PC-9 (cell line): ENCODE results near the gene TUBGCP2. TPM values are rescaled to one million over a fixed set of nuclear protein-coding genes. Genes with fewer than 3 reads are reported as not detected.

Experiments
- BruUV-seq: library from RNA; stranded (reverse); fragments of 400-500 nt; replicated peaks from 2 replicates; lab custom pipeline; 2021; lab: Mats Ljungman, UMichigan
- CTCF ChIA-PET: fragments of 300-600 bp; sonication (Branson Sonifier 250); formaldehyde crosslinking; loops from one replicate; lab custom pipeline; 2022; ENCODE audit warnings: antibody characterized with exemption; lab: Charles Lee
- POLR2A ChIA-PET: fragments of 300-600 bp; sonication (Branson Sonifier 250); formaldehyde crosslinking; loops from one replicate; lab custom pipeline; 2022; ENCODE audit warnings: antibody characterized with exemption; ENCODE audit not compliant: unreplicated experiment; lab: Charles Lee
- DNase-seq, 2 experiments: peaks; one replicate each; pipeline versions ENCODE4 v3.0.0 to v3.0.0-alpha.2; 2015 to 2022; ENCODE audit warnings: mixed read lengths in 1 of 2
- H2AFZ ChIP-seq: fragments of 200-600 bp; sonication (generic); 2 replicates; pipeline ENCODE4 v1.8.1; 2017; ENCODE audit warnings: antibody characterized with exemption
- H3F3A ChIP-seq: fragments of 200-600 bp; sonication (generic); 2 replicates; pipeline ENCODE4 v1.8.1; 2017; ENCODE audit warnings: antibody characterized with exemption, mild to moderate bottlenecking, low read depth; ENCODE audit not compliant: insufficient read depth
- H3K27ac ChIP-seq: fragments of 200-600 bp; sonication (generic); 2 replicates; pipeline ENCODE4 v1.6.1; 2016; ENCODE audit warnings: mixed run types
- H3K27me3 ChIP-seq: fragments of 200-600 bp; sonication (generic); 2 replicates; pipeline ENCODE4 v1.6.1; 2016; ENCODE audit warnings: low read depth, mixed run types; ENCODE audit not compliant: insufficient read depth
- H3K36me3 ChIP-seq: fragments of 200-600 bp; sonication (generic); 2 replicates; pipeline ENCODE4 v1.6.1; 2016; ENCODE audit warnings: low read depth, mixed run types
- H3K4me1 ChIP-seq: fragments of 200-600 bp; sonication (generic); replicated peaks from 2 replicates; pipeline ENCODE4 v1.6.1; 2016; ENCODE audit warnings: mixed run types; ENCODE audit not compliant: insufficient read depth
- H3K4me2 ChIP-seq: fragments of 200-600 bp; sonication (generic); 2 replicates; pipeline ENCODE4 v1.6.1; 2017; ENCODE audit warnings: mixed run types
- H3K4me3 ChIP-seq: fragments of 200-600 bp; sonication (generic); 2 replicates; pipeline ENCODE4 v1.6.1; 2016; ENCODE audit warnings: mixed run types
- H3K79me2 ChIP-seq: fragments of 200-600 bp; sonication (generic); 2 replicates; pipeline ENCODE4 v1.6.1; 2017; ENCODE audit warnings: low read depth, mixed run types
- H3K9me2 ChIP-seq: fragments of 200-600 bp; sonication (generic); 2 replicates; pipeline ENCODE4 v1.8.1; 2017; ENCODE audit warnings: mild to moderate bottlenecking; ENCODE audit not compliant: insufficient read depth
- H3K9me3 ChIP-seq: fragments of 200-600 bp; sonication (generic); 2 replicates; pipeline ENCODE4 v1.8.1; 2016; ENCODE audit warnings: low read depth; ENCODE audit not compliant: insufficient read depth
- H4K20me1 ChIP-seq: fragments of 200-600 bp; sonication (generic); 2 replicates; pipeline ENCODE4 v1.8.1; 2017; ENCODE audit not compliant: insufficient read depth
- EZH2 ChIP-seq: fragments of 200-600 bp; sonication (generic); IDR thresholded peaks from 2 replicates; pipeline ENCODE4 v1.8.0; 2017; ENCODE audit warnings: antibody characterized with exemption, low read depth
- intact Hi-C: fragments of 100-400 bp; cut with micrococcal nuclease; formaldehyde crosslinking; loops from one replicate; pipeline ENCODE4 v1.10.0; 2022; ENCODE audit not compliant: unreplicated experiment
- total RNA-seq: library from RNA; stranded (reverse); gene quantifications from 2 replicates; pipeline ENCODE4 v1.2.3, GENCODE V29; 2021
- TF ChIP-seq, protein P1 (sequence below): fragments of 200-600 bp; sonication (generic); conservative IDR thresholded peaks from 2 replicates; pipeline ENCODE4 v1.6.1; 2017; ENCODE audit warnings: mixed run types, antibody characterized with exemption, mild to moderate bottlenecking, moderate library complexity

The TUBGCP2 gene
- total RNA-seq, 1 experiment from 2014 or later = 52.8 TPM

DNA sequence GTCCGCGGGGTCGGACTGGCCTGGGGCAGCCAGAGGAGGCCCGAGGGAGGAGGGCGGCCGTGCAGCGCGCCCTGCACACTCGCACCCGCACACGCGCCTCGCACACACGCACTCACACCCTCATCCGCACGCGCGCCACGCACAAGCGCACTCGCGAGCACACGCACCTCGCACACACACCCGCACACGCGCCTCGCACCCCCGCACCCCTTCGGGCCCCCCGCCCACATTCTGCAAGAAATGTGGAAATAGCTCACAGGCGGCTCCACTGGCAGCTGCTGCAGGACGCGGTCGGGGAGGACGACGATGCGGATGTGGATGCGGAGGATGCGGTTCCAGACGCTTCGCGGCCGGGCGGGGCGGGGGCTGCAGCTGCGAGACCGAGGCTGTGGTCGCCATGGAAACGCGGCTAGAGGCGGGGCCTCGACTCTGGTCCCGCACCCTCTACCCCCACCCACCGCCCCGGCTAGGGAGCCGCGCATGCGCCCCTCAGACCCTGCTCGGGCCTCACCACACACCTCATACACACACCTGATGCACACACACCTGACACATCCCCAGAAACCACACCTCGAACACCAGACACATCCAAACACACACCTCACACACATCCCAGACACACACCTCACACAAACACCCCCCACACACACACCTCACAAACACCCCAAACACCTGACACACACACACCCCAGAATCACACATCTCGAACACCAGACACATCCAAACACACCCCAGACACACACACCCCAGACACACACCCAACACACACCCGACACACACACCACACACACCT lies 28.1 kb upstream of the TUBGCP2 start, which contains the start of gene CALY:
TSS of gene CALY (minus strand) at position 320 of the 793 bp plus-strand sequence. CDS start 7,907 bp downstream, outside the sequence.
- no peak within 1 kb of the TSS for H3K4me2 ChIP-seq
- intact Hi-C loops = no loop called here
- H3K27me3 ChIP-seq = peaks cover 12% of the 10 kb centered on the region
- no peaks in the 10 kb centered on the region for H3K4me1 ChIP-seq
- H3K9me2 ChIP-seq = no peaks in the 10 kb centered on the region
- ChIA-PET POLR2A (no interaction called here), CTCF (no interaction called here)
- H2AFZ ChIP-seq = no peak within 1 kb of the TSS
- TF ChIP-seq, protein P1, sequence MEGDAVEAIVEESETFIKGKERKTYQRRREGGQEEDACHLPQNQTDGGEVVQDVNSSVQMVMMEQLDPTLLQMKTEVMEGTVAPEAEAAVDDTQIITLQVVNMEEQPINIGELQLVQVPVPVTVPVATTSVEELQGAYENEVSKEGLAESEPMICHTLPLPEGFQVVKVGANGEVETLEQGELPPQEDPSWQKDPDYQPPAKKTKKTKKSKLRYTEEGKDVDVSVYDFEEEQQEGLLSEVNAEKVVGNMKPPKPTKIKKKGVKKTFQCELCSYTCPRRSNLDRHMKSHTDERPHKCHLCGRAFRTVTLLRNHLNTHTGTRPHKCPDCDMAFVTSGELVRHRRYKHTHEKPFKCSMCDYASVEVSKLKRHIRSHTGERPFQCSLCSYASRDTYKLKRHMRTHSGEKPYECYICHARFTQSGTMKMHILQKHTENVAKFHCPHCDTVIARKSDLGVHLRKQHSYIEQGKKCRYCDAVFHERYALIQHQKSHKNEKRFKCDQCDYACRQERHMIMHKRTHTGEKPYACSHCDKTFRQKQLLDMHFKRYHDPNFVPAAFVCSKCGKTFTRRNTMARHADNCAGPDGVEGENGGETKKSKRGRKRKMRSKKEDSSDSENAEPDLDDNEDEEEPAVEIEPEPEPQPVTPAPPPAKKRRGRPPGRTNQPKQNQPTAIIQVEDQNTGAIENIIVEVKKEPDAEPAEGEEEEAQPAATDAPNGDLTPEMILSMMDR = no peak
- no peak for TF ChIP-seq EZH2
- no peak within 1 kb of the TSS for H3K27ac ChIP-seq
- DNase-seq = no peak
- no peak within 1 kb of the TSS for H3K4me3 ChIP-seq
- no peaks in the 10 kb centered on the region for H4K20me1 ChIP-seq
- no TSS peak for BruUV-seq
- no peaks in the 10 kb centered on the region for H3K79me2 ChIP-seq
- no peaks in the 10 kb centered on the region for H3K36me3 ChIP-seq
- no peaks in the 10 kb centered on the region for H3F3A ChIP-seq
- H3K9me3 ChIP-seq = no peaks in the 10 kb centered on the region

DNA sequence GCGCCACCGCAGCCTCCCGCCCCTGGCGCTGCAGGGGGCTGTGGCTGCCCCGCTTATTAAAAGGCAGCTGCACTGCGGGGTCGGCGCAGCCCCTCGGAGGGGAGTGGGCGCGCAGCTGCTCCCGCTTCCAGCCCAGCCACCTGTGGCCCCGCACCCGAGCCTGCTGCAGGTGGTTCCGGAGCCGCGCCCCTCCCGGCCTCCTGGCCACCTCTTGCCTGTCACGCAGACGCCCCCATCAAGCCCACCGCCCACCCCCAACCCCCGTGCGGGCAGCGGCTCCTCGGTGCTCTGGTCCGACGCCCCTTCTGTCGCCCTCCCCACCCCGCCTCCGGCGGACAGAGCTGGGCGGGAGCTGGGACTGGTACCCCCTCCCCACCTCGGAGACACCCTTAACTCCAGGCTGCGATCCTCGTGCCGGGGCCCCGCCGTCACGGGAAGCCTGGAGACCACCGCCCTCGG lies 27.5 kb upstream of the TUBGCP2 start:
- intact Hi-C loops = no loop called here
- Histone ChIP-seq H3K79me2 (no peaks in the 10 kb centered on the region), H3F3A (no peaks in the 10 kb centered on the region), H2AFZ (no peak overlapping the region), H3K4me3 (no peak overlapping the region), H3K27ac (no peak overlapping the region), H3K27me3 (peaks cover 15% of the 10 kb centered on the region), H3K36me3 (no peaks in the 10 kb centered on the region), H3K4me2 (no peak overlapping the region), H3K4me1 (no peaks in the 10 kb centered on the region), H3K9me2 (no peaks in the 10 kb centered on the region), H4K20me1 (no peaks in the 10 kb centered on the region), H3K9me3 (no peaks in the 10 kb centered on the region)
- TF ChIP-seq, protein P1 = no peak
- no peak for TF ChIP-seq EZH2
- no peak for DNase-seq
- ChIA-PET CTCF (no interaction called here), POLR2A (no interaction called here)
- BruUV-seq = no TSS peak

GRCh38 chr10:133335246-133336117 lies 26.8 kb upstream of the TUBGCP2 start:
- TF ChIP-seq EZH2 = no peak
- TF ChIP-seq, protein P1 = no peak
- no peaks in the 10 kb centered on the region for H3K9me3 ChIP-seq
- H2AFZ ChIP-seq = no peak overlapping the region
- intact Hi-C loops = no loop called here
- H3K9me2 ChIP-seq = no peaks in the 10 kb centered on the region
- no TSS peak for BruUV-seq
- H3F3A ChIP-seq = no peaks in the 10 kb centered on the region
- no peaks in the 10 kb centered on the region for H3K36me3 ChIP-seq
- no peaks in the 10 kb centered on the region for H3K4me1 ChIP-seq
- no peaks in the 10 kb centered on the region for H4K20me1 ChIP-seq
- H3K4me3 ChIP-seq = no peak overlapping the region
- H3K27ac ChIP-seq = no peak overlapping the region
- ChIA-PET CTCF (no interaction called here), POLR2A (no interaction called here)
- no peak for DNase-seq
- H3K79me2 ChIP-seq = no peaks in the 10 kb centered on the region
- peaks cover 15% of the 10 kb centered on the region for H3K27me3 ChIP-seq
- no peak overlapping the region for H3K4me2 ChIP-seq
